ENCODE measurements around the gene TUBG1.
A peak's percentile ranks its signal among the peaks of the same experiment; 100 is the strongest.
"Not testable (repeated sequence)": the region's sequence is repeated elsewhere in the genome, so short reads cannot be mapped to it uniquely, and the experiment has no call there.

The TUBG1 gene

DNA sequence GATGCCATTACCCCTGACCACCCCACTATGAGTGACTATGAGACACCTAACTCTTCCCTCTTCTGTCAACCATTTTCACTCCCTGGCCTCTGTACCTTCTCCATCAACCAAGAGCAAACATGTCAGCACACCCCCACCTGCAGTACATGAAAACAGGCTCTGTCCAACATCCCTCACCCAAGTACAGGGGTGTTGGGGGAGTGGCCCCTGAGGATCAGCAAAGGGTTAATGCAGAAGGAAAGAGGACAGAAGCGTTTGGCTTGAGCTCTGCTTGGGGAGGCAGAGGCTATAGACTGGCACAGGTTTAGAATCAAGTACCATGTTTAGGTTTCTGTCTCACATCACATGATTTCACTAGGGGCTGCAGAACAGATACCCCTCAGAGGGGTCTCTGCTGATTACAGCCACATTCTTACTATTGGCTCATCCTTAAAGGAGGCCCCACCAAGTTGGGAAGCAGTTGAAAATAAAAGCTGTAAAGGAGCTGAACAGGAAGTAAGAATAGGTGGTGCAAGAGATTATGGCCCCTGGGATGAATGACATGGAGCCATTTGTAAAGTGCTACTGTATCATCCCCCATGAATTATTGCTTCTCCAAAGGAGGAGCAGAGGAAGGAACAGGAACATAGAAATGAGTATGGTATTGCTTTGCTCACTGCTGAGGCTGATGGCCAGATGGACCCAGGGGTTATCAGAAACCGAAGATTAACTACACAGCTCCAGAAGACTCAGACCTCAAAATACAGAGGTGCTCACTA lies 29.5 kb upstream of the TUBG1 start:
- no peak for DNase-seq

DNA sequence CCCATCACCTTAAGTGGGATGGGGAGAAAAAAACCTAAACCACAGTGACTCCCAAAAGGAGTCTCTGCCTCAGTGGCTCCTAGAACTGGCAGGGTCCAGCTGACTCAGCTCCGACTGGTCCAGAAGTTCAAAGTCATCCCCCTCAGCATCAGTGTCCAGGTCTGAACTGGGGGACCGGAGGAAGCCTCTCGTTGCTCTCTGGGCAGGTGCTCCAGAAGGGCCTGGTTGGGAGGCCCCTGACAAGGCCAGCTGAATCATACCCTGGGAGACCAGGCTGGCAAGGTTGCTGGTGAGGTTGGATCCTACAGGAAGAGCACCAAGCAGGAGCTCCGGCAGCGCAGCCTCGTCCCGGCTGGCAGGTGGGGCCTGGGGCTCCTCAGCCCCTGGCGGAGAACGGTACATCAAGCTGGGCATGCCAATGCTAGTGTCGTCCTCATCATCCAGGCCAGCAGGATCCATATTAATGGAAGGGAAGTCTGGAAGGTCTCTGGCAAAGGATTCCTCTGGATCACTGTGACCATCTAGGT lies 27.7 kb upstream of the TUBG1 start:
- DNase-seq: no peak

DNA sequence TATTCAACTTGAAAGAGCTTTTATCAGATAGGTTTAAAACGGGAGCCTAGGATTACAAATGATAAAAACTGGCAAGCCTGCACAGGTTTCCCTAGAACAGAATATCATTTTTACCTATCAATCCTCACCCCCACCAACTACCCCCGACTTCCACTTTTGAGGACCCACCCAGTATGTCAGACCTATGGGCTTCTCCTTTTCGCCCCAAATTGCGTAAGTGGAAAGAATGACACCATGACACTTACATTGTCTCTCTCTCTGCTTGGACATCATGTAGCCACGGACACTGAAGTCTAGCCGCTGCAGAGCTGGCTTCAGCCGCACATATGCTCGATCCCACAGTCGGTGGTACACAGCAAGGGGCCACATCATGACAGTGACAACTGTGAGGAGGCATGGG lies 24.6 kb upstream of the TUBG1 start:
- no peak for DNase-seq

DNA sequence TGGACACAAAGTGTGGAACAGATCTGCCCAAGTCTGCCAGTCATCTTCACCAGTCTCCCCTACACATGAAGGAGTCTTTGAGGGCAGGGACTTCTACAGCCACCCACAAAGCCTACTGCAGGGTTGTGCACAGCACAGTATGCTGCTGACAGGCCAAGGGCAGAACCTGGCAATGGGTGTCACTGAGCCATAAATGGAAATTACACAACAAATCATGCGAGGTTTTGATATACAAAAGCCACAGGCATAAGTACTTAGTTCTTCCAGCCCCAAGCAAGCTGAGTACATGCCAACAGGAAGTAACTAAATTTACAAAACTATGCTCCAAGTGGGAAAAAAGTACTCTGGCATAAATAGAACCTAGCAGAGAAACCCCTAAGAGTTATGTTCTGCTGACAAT lies 24.1 kb upstream of the TUBG1 start:
- no peak for DNase-seq

DNA sequence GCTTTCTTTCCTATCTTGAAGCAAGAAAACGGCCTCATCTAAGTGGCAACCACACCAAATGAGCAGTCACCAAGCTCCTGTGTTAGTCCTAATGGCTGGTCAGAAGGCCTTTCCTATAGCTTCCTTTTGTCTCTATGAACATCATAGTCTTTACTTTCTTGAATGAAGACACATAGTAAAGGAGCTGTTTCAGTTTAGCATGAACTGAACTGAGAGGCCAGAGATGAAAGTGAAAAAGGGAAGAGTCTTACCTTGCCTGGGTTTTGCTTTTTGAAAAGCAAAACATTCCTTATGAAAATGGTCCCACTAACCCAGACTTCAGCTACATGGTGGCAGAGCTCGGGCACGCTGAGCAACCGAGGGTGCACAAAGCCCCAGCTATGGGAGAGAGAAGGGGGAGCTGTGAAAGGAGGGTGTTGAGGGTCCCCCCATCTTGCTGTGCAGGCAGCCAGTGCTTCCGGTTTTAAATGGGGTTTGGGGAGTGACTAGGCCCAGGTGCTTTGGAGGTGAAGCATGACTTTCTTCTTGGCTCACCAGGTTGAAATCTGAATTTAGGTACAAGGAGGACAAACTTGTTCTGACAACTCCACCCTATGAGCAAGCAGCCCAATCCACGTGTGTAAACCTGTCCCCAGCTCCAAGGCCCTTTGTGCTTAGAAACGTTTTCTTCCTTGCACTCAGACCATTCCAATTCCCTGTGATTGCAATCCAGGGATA lies 22.8 kb upstream of the TUBG1 start:
- DNase-seq: no peak

DNA sequence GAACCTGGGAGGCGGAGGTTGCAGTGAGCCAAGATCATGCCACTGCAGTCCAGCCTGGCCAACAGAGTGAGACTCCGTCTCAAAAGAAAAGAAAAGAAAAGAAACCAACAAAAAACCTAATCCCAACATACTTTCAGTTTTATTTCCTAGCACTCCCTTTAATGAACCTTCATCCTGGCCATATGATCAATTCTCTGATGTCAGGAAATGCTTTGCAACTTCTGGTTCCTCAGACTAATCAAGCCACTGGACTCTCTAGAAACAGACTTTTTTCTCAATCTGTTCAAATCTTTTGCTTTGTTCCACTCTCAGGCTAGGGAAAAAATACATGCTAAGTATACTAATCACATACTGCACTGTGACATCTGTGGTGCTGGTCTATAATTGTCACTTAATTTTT lies 18.6 kb upstream of the TUBG1 start:
- no peak for DNase-seq

DNA sequence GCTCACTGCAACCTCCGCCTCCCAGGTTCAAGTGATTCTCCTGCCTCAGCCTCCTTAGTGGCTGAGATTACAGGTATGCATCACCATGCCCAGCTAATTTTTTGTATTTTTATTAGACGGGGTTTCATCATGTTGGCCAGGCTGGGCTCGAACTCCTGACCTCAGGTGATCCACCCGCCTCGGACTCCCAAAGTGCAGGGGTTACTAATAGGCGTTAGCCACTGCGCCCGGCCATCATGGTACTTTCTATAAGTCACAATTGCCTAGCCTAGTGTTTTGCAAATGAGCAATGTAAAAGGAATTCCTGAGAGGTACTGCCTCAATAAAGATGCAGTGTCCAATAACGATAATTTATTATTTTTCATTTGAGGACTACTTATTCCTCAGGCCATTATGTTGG lies 18.1 kb upstream of the TUBG1 start:
- DNase-seq: no peak

DNA sequence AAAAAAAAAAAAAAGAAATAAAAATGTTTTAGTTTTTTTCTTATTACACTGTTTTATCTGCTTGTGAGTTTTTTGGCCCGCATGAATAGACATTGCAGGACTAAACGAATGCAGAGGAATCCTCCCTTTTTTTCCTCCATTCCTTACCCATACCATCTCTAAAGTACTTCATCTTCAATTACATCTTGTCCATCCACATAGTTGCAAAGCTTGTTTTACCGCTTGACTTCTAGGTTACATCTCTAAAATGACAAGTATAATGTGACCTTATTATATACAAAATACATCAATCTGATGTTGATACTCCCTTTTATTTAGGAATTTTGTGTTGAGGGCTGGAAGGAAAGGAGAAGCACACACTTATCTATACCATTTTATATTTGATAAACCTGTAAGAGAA lies 13.1 kb upstream of the TUBG1 start:
- DNase-seq: no peak

DNA sequence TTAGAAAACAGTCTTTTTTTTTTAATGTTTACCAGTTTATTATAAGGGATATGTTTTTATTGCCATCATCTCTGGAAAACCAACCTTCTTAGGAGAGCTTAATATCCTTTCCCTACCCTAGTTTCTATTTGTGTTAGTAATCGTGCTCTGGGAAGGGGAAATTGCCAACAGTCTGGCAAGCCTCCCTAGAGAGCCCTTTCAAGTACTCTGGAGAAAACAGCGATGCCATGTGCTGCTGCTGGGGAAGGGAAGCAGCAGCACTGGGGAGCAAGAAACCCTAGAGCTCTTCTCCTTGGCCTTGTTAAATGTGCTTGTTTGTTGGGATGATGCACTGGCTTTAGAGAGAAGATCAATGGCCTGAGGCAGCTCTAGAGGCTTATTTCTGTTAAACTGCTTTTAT lies 10.6 kb upstream of the TUBG1 start:
- no peak for DNase-seq

DNA sequence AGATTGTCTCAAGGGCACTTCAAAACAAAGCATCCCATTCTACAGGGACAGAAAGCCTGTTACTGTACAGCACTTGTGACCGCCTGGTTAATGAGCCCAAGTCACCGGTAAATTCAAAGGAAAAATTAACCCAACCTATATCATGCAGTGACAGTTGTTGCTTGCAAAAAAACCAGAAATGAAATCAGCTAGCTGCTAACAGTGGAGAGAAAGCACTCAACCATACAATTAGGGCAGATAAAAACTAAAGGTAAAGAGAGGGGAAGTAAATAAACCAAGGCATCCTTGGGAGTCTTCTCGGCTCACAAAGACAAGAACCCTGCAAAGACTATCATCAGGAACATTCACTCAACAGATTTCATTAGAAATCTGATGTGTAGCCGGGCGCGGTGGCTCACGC lies 6.2 kb upstream of the TUBG1 start:
- no peak for DNase-seq

DNA sequence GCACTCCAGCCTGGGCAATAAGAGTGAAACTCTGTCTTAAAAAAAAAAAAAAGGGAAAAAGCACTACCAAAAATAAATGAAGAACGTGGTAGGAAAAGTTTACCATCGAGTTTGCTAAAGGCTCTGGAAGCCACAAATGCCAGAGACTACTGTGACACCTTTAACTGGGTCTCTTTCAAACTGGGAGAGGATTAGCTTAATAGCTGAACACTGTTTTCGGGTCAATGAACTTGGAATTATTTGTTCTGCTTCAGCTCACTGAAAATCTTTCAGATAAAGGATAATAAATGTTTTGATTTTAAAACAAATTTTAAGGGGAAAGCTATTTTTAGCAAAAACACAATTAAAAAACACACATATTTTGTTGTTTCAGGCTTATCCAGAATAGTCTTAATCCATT lies 1.7 kb upstream of the TUBG1 start:
- no peak for DNase-seq

DNA sequence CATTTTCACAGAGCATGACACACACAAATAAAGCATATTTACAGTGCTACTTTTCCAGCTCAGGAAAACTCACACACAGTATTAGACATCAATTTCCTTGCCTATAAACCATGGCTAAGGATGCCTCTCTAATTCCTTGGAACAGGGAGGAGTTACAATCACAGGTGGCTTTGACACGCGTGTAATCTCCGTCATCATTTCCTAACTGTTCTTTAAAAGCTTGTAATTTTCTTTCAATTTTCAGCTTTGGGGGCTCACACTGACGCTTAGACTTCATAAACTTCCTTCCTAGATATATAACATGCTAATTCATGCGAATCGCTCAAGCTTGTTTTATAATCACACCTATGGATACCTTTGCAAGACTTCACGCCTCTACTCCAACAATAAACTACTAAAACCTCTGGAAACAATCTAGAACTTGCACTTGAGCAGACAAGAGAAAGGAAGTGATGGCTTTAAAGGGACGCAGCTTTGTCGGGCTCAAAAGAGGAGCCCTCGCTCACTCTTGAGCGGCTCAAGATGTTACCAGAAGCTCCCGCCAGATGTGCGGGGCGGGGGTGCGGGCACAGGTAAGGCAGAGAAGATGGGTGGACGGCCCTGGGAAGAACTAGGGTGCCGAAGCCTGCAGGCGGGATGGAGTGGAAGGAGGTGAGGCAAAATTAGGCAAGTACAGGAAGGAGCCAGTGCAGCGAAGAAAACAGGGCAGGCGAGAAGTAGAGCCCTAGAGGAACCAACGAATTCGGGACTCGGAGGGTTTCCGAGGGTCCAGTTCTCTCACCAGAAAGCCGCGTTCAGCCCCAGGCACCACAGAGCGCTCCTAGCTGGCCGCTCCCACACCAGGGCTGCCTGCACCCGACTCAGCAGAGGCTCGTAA lies 940 bp upstream of the TUBG1 start:
- no peak for DNase-seq

DNA sequence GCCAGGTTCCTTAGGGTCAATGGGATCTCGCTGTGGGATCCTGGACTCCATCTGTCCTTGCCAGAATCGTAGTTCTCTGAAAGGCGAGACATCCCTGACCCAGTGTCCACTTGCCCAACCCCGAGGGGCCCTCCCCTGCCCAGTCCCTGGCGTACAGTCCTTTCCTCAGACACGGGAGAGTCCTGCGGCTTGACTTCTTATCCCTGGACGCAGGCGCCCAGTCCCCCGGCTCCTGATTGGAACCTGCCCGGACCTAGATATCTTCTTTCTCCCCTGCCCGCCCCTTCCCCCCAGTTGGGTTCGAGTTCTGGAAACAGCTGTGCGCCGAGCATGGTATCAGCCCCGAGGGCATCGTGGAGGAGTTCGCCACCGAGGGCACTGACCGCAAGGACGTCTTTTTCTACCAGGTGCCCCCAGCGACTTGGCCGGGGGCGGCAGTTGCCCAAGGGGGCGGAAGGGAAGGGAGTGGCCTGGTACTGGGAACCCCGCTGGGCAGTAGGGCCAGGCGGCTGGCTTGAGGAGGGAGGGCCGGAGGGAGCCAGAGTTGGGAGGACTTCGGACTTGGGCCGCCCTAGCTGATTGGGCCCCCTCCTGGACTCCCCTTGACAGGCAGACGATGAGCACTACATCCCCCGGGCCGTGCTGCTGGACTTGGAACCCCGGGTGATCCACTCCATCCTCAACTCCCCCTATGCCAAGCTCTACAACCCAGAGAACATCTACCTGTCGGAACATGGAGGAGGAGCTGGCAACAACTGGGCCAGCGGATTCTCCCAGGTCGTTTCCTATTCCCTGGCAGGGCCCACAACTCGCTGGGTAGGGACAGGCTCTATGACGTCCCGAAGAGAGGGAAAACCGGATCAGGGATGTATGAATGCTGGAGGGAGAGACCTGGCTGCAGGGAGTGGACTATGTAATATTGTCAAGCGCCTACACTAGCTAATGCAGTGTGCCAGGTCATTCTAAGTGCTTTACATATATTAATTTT lies 625 bp downstream of the TUBG1 start:
- peak; percentile 60 for DNase-seq

DNA sequence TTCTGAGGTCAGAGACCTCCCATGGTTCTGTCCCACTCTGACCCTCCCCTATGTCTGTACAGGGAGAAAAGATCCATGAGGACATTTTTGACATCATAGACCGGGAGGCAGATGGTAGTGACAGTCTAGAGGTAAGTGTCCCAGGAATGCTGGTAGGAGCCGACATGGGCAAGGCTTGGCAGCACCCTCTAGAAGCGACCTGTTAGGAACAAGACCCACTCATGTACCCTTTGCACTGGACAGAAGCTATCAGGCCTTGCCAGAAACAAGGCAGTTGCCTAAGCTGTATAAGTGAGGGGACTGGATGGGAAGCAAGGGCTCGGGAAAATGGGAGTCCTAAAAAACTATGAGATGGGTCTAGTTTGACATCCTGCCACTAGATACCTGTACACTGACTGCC lies 2.5 kb downstream of the TUBG1 start:
- DNase-seq: no peak

DNA sequence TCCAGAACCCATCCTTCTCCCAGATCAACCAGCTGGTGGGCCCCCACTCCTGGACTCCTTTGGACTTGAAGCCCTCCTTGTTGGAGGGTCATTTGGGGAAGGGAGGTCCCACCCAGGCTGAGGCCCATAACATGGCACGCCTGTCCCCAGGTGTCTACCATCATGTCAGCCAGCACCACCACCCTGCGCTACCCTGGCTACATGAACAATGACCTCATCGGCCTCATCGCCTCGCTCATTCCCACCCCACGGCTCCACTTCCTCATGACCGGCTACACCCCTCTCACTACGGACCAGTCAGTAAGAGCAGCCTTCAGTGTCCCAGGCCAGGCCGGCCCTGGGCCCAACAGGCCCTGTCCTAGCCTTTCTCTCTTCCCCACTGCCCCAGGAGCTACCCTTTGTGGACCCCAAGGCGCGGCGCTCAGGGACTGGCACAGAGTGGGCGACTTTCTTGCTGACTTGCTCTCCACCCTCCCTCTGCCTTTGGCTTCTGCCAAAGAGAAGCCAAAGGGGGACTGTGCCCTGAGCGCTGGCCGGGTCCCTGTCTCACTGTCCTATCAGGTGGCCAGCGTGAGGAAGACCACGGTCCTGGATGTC lies 4.3 kb downstream of the TUBG1 start:
- DNase-seq: no peak

DNA sequence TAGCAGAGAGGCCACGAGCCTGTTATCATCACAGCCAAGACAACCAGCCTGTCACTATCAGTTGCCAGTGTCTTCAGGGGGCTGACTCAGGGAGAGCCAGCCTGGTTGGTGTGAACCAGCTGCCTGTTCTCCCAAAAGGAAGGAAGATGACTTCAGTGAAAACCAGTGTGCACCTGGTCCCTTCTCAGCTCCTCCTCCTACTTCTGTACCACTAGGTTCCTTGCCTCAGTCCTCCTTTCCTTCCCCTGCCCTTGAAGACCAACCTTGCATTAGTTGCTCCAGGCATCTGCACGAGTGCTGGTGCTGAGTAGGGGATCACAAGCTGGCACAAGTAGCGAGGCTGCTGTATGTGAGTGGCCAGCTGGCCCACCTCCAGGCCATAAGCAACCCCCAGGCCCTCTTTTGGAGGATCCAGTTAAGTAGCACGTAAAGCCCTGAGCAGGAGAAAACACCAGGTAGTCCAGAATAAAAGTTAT lies 8.5 kb downstream of the TUBG1 start:
- DNase-seq: no peak

DNA sequence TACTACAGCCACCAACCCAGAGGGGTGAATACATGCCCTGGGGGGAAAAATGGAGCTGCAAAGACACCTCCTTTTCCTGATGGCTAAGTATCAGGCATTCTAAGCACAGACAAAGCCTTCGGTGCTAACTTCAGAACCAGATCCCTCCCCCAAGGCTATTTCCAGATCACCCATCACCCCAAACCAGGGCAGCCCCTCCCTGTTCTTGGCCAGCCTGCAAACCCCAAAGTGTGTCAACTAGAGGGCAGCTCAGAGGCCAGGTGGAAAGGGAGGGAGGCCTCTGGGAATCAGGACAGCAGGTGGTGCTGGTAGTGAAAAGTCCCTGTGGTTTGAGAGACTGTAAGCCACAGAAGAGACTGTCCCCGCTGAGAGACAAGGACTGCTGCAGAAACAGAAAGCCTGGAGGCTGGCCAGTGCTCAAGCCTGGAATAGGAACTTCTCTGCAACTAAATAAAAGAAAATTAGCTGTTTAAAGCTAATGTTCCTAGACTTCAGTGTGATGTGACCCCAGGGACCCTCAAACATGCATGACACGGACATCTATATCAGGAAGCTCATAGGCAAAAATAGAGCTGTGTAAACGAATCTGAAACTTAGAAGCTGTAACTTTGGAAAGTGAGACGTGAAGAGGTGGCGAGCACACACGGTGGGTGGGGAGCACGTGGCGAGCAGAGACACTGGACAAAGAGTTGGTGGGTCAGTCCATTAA lies 9.1 kb downstream of the TUBG1 start:
- peak; percentile 56 for DNase-seq

DNA sequence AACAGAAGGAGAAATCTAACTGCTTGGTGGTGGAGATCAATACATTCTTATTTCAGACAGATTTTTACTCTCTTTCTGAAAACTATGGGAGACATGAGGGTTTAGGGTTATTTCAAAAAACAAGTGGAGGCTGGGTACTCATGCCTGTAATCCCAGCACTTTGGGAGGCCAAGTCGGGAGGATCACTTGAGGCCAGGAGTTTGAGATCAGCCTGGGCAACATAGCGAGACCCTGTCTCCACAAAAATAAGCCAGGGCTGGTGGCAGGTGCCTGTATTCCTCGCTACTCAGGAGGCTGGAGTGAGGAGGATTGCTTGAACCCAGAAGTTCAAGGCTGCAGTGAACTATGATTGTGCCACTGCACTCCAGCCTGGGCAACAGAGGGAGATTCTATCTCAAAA lies 12.5 kb downstream of the TUBG1 start:
- not testable (repeated sequence) for DNase-seq

DNA sequence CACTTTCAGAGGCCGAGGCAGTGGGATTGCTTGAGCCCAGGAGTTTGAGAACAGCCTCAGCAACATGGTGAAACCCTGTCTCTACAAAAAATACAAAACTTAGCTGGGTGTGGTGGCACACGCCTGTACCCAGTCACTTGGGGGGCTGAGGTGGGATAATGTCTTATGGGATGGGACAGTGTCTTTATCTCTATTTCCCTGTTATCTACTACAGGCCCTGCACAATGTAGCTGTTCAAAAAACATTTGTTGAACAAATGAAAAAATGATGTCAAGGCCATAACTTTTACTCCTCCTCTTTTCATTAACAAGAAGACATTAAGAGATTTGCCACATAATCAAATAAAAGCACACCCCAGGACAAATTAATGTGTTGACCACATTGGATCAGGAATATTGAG lies 13.8 kb downstream of the TUBG1 start:
- no peak for DNase-seq

DNA sequence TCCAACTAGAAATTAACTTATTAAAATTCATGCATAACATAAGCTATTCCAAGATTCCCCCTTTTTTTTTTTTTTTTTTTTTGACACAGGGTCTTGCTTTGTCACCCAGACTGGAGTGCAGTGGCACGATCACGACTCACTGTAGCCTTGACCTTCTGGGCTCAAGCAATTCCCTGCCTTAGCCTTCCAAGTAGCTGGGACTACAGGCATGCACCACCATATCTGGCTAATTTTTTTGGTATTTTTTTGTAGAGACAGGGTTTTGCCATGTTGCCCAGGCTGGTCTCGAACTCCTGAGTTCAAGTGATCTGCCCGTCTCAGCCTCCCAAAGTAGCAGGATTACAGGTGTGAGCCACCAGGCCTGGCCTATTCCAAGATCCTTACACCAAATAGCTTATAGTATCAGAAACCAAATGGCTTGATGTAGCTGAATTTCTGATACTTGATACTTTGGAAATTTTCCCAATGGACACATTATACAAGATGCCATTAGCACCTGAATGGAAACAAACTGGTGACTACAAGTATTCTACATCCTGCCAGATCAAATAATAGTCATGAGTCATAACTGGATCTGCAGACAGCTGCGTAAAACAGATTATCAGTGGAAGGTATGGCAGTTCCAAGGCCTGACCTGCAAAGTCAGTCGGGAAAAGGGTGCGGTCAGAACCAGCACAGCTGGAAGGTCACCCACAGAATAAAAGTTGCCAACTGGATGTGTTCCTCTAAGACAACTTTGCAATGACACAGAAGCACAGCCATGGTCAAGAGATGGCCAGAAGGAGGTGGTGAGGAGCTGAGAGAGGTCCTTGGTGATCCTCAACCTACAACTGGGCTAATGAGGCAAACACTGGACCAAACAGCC lies 14.5 kb downstream of the TUBG1 start:
- no peak for DNase-seq

All from right hindlimb (tissue), 1 donor.